OCI-LY7 (cell line): ENCODE measurements around the gene CORIN. TPM values are rescaled to one million over a fixed set of nuclear protein-coding genes. Genes with fewer than 3 reads are reported as not detected.
"Not testable (repeated sequence)": the region's sequence is repeated elsewhere in the genome, so short reads cannot be mapped to it uniquely, and the experiment has no call there.

ENCODE experiments used
- BruUV-seq: library from RNA; stranded (reverse); fragments of 400-500 nt; replicated peaks from 2 replicates; lab custom pipeline; 2021; lab: Mats Ljungman, UMichigan
- CTCF ChIA-PET: fragments of 300-600 bp; sonication (Branson Sonifier 250); formaldehyde crosslinking; loops from one replicate; lab custom pipeline; 2022; ENCODE audit warnings: antibody characterized with exemption; ENCODE audit not compliant: unreplicated experiment; lab: Charles Lee
- POLR2A ChIA-PET: fragments of 300-600 bp; sonication (Branson Sonifier 250); formaldehyde crosslinking; loops from one replicate; lab custom pipeline; 2022; ENCODE audit warnings: antibody characterized with exemption; lab: Charles Lee
- DNase-seq: peaks from one replicate; pipeline ENCODE4 v3.0.0-alpha.2; 2015; ENCODE audit warnings: low spot score
- H2AFZ ChIP-seq: fragments of 200-600 bp; sonication (generic), shearing (Covaris generic); 2 replicates; pipeline ENCODE4 v1.6.1; 2014; ENCODE audit warnings: mild to moderate bottlenecking, antibody characterized with exemption, low read length, moderate library complexity
- H3K27ac ChIP-seq: fragments of 200-600 bp; sonication (generic); 2 replicates; pipeline ENCODE4 v1.5.1; 2014; ENCODE audit warnings: mixed run types, low read depth, mild to moderate bottlenecking, moderate library complexity, low read length, inconsistent platforms; ENCODE audit not compliant: poor library complexity, severe bottlenecking
- H3K36me3 ChIP-seq: fragments of 200-600 bp; sonication (generic); 2 replicates; pipeline ENCODE4 v1.6.1; 2014; ENCODE audit warnings: mild to moderate bottlenecking, antibody characterized with exemption, low read length, moderate library complexity, mixed read lengths; ENCODE audit not compliant: insufficient read depth
- H3K4me1 ChIP-seq: fragments of 200-600 bp; sonication (generic); 2 replicates; pipeline ENCODE4 v1.5.1; 2014; ENCODE audit warnings: mild to moderate bottlenecking, low read length; ENCODE audit not compliant: insufficient read depth, poor library complexity, severe bottlenecking
- H3K4me2 ChIP-seq: fragments of 200-600 bp; sonication (generic); 2 replicates; pipeline ENCODE4 v1.6.1; 2014; ENCODE audit warnings: mild to moderate bottlenecking, low read length
- H3K4me3 ChIP-seq: fragments of 200-600 bp; sonication (generic); 2 replicates; pipeline ENCODE4 v1.5.1; 2014; ENCODE audit warnings: mild to moderate bottlenecking, low read depth, low read length; ENCODE audit not compliant: poor library complexity, severe bottlenecking
- H3K79me2 ChIP-seq: fragments of 200-600 bp; sonication (generic); 2 replicates; pipeline ENCODE4 v1.6.1; 2016; ENCODE audit warnings: low read depth, mild to moderate bottlenecking, low read length, moderate library complexity, mixed read lengths; ENCODE audit not compliant: insufficient read depth
- H3K9me2 ChIP-seq: fragments of 200-600 bp; sonication (generic); 2 replicates; pipeline ENCODE4 v1.6.1; 2016; ENCODE audit warnings: mild to moderate bottlenecking, low read length, mixed read lengths; ENCODE audit not compliant: insufficient read depth
- H3K9me3 ChIP-seq: fragments of 200-600 bp; sonication (generic); 2 replicates; pipeline ENCODE4 v1.6.1; 2014; ENCODE audit warnings: mild to moderate bottlenecking, mixed run types, low read length, mixed read lengths
- H4K20me1 ChIP-seq: fragments of 200-600 bp; sonication (generic); 2 replicates; pipeline ENCODE4 v1.6.1; 2014; ENCODE audit warnings: mild to moderate bottlenecking, antibody characterized with exemption, low read length, moderate library complexity, mixed read lengths; ENCODE audit not compliant: insufficient read depth
- CTCF ChIP-seq: fragments of 200-600 bp; sonication (generic); conservative IDR thresholded peaks from 2 replicates; pipeline ENCODE4 v1.5.1; 2014; ENCODE audit warnings: mild to moderate bottlenecking, antibody characterized with exemption, low read length, moderate library complexity, mixed read lengths
- EZH2phosphoT487 ChIP-seq: fragments of 200-600 bp; sonication (generic); IDR thresholded peaks from 2 replicates; pipeline ENCODE4 v1.6.1; 2018; ENCODE audit warnings: low read depth, borderline replicate concordance, mild to moderate bottlenecking, mixed run types, antibody characterized with exemption, low read length, moderate library complexity, mixed read lengths
- intact Hi-C: fragments of 100-400 bp; cut with micrococcal nuclease; formaldehyde crosslinking; loops from one replicate; pipeline ENCODE4 v1.10.0; 2022; ENCODE audit not compliant: unreplicated experiment
- total RNA-seq, 2 experiments: library from RNA; depleted of rRNA in 1 of 2; stranded (reverse); fragments of >200 nt in 1 of 2; shearing (Covaris generic) in 1 of 2; gene quantifications; 2 replicates each; pipeline ENCODE4 v1.2.3, GENCODE V29; 2014 to 2022

Gene CORIN
- total RNA-seq, 2 experiments from 2014 or later, result 0.40 TPM; not detected in 1

- Histone ChIP-seq H3K4me2 (no peak overlapping the region), H3K4me1 (no peaks in the 10 kb centered on the region), H4K20me1 (no peaks in the 10 kb centered on the region), H3K79me2 (no peaks in the 10 kb centered on the region), H3K9me2 (no peaks in the 10 kb centered on the region), H3K4me3 (no peak overlapping the region), H3K27ac (no peak overlapping the region), H3K9me3 (no peaks in the 10 kb centered on the region), H3K36me3 (no peaks in the 10 kb centered on the region), H2AFZ (no peak overlapping the region)
- DNase-seq, result no peak
- POLR2A ChIA-PET, result interaction anchor here (1.3 kb wide), 1 partner anchor 26 kb away, joined by 3 read pairs; no protein-coding TSS in a partner anchor
- no peak for TF ChIP-seq CTCF
- no peak for TF ChIP-seq EZH2phosphoT487
- intact Hi-C loops, result no loop called here
- CTCF ChIA-PET, result no interaction called here
- no TSS peak for BruUV-seq
Measured at GRCh38 chr4:47692691-47693090, 145.2 kb downstream of the CORIN start.

- H3K36me3 ChIP-seq, intact Hi-C loops, H3K4me3 ChIP-seq, BruUV-seq, H2AFZ ChIP-seq, H4K20me1 ChIP-seq, H3K4me2 ChIP-seq, H3K79me2 ChIP-seq, H3K9me3 ChIP-seq, DNase-seq, CTCF ChIA-PET, H3K9me2 ChIP-seq, H3K4me1 ChIP-seq, H3K27ac ChIP-seq: not testable (repeated sequence)
- POLR2A ChIA-PET, result interaction anchor here (1.3 kb wide), 1 partner anchor 25 kb away, joined by 3 read pairs; no protein-coding TSS in a partner anchor
Measured at GRCh38 chr4:47691757-47692383, 146.0 kb downstream of the CORIN start.

GRCh38 chr4:47690611-47691010 lies 147.3 kb downstream of the CORIN start:
- no peak for TF ChIP-seq CTCF
- TF ChIP-seq EZH2phosphoT487, result no peak
- no peak overlapping the region for H2AFZ ChIP-seq
- no peak overlapping the region for H3K27ac ChIP-seq
- no peaks in the 10 kb centered on the region for H3K36me3 ChIP-seq
- H3K4me3 ChIP-seq, result no peak overlapping the region
- no peak overlapping the region for H3K4me2 ChIP-seq
- intact Hi-C loops, result no loop called here
- ChIA-PET CTCF (interaction anchor here (0.5 kb wide), 1 partner anchor 19 kb away, joined by 3 read pairs; no protein-coding TSS in a partner anchor), POLR2A (no interaction called here)
- H4K20me1 ChIP-seq, result no peaks in the 10 kb centered on the region
- H3K9me2 ChIP-seq, result no peaks in the 10 kb centered on the region
- H3K79me2 ChIP-seq, result no peaks in the 10 kb centered on the region
- no peaks in the 10 kb centered on the region for H3K4me1 ChIP-seq
- BruUV-seq, result no TSS peak
- no peaks in the 10 kb centered on the region for H3K9me3 ChIP-seq
- no peak for DNase-seq
